GM21723 (cell line): ENCODE data around the gene PLIN5.

ENCODE experiments used
- ATAC-seq: cut with Tn5 transposase; IDR thresholded peaks from one replicate; pipeline ENCODE4 v1.9.1; 2021; ENCODE audit warnings: mild to moderate bottlenecking, moderate library complexity; ENCODE audit not compliant: unreplicated experiment

PLIN5 gene

DNA sequence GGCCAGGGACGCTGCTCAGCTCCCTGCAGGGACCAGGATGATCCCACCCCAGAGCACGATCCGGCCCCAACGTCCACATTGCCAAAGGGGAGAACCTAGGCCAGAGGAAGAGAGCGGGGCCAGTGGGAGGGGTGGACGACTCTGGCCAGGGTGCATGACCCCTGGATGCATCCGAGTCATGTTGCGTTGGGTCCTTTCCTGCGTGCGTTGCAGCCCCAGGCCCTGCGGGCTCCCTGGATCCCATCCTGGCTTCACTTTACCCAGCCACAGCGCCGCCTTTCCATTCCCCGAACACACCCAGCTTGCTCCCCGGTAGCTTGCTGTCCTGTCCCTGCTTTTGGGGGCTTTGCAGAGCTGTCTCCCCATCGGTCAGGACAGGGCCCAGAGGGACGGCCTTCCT lies 27.2 kb downstream of the PLIN5 start:
- ATAC-seq, result no peak

DNA sequence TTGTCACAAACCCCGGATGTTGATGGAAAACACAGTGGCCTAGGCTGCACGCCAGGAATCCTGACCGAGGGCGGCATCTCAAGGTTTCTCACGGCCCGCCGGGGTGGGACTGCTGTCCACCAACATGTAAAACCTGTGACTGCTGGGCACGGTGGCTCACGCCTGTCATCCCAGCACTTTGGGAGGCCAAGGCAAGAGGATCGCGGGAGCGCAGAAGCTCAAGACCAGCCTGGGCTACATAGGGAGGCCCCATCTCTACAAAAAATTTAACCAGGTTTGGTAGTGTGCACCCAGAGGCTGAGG lies 27.9 kb downstream of the PLIN5 start:
- no peak for ATAC-seq

DNA sequence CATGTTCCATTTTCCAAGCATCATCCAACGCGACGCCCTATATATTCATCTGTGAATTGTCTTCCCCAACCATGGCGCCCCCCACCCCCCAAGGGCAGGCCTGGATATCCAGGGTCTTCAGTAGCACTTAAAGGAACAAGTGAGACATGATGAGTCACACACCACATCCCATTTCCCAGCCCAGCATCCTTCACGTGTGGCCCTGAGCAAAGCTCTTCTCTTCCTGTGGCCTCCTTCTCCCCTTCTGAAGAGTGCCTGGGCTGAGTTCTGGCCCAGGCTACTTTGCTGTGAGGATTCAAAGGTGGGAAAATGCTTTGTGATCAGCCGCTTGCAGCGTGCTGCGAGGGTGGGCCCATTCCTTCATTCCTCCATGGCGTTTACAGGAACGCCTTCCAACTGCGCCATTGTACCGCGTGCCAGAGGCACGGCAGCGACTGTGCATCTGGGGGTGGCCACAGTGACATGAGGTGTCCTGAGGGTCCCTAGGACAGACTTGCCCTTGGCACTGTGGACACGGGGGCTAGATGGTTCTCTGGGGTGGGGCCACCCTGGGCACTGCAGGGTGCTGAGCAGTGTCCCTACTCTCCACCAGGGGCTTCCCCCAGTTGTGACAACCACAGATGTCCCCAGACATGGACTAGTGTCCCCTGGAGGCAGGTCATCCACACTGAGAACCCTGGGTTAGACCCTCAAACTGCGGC lies 28.4 kb downstream of the PLIN5 start:
- ATAC-seq, result no peak

DNA sequence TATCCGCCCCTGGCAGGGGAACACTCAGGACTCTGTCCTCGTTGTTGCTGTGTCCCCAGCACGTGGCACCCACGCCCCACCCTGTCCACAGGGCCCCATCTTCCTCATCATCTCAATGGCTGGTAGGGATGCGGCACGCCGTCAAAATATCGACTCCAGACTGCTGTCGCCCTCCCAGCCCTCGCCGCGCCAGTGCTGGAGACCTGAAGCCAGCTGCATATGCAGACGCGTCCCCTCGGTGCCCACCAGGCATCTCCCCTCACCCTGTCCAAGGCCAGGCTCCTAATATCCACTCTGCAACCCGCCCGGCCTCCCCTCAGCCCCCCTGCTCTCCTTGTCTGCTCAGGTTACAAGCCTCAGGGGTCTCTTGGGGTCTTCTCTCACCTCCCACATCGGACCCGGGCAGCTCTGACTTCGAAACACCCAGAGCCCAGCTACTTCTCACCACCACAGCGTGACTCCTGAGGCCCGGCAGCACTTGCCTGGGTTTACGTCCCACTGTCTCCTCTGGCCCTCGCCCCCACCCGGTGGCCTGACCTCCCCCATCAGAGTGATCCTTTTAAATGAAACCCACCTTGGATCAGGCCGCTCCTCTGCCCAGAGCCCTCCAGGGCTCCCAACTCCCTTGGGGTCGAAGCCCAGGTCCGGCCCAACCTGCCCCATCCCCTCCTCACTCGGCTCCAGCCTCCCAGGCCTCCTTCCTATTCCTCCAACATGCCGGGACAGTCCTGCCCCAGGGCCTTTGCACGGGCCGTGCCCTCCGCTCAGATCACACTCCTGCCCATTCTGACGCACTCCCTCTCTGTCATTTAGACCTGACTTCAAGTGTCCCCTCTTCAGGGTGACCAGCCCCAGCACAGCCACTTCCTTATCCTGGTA lies 29.2 kb downstream of the PLIN5 start:
- no peak for ATAC-seq

DNA sequence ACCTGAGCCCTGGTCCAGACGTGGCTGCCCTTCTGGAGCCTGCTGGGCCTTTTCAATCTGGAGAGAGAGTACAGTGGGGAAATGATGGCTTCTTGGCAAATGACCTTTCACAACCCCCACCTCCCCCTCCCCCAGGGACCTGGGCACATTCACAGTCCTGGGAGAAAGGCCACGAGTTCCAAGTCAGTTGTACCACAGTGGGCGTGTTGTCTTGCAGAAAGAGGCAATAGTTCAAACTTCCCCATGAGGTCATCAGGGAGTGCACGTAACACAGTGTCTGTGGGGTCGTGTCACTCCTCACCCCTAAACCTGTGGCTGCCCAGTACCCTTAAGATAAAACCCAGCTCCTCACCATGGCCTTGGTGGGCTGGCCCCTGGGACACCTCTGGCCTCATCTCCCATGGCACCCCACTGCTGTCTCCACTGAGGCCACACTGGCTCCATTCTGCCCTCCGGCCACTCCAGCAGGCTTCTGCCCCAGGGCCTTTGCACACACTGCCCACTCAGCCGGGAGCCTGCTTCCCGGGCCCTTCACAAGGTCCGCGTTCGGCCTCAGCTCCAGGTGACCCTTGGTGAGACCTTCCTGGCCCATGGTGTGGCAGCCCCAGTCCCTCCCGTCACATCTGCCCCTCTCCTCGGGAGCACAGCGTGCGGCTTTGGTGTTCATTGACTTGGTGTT lies 30.0 kb downstream of the PLIN5 start:
- ATAC-seq, result no peak

DNA sequence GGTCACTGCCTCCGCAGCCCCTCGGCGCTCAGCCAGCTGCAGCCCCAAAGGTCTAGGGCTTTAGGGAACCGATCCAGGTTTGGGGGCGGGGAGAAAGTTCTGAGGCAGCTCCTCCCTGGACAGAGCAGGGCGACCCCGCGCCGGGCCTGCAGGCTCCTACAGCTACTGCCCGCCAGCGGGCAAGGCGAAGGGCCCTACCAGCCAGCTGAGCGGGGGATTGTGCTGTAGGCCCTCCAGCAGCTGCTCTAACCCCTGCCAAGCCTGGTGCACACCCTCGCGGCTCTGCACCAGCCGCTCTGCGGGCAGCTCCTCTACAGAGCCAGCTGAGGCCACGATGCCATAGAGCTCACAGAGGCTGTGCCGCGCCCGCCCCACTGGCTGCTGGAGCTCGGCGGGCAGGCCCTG lies 30.7 kb downstream of the PLIN5 start:
- no peak for ATAC-seq

DNA sequence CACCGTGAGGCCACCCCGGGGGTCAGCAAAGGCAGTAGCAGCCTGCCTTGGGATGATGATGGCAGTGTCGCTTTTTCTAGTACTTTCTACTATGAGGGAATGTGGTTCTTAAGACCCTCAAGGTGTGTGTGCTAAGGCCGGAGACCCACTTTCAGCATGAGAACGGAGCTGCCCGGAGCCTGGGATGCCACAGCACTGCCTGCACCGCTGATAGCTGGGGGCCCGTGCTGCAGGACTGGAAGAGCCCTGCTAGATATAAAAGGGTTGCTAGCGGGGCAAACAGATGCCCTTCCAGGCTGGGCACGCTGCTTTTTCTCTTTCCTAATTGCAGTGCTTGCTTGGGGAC lies 31.2 kb downstream of the PLIN5 start:
- no peak for ATAC-seq

DNA sequence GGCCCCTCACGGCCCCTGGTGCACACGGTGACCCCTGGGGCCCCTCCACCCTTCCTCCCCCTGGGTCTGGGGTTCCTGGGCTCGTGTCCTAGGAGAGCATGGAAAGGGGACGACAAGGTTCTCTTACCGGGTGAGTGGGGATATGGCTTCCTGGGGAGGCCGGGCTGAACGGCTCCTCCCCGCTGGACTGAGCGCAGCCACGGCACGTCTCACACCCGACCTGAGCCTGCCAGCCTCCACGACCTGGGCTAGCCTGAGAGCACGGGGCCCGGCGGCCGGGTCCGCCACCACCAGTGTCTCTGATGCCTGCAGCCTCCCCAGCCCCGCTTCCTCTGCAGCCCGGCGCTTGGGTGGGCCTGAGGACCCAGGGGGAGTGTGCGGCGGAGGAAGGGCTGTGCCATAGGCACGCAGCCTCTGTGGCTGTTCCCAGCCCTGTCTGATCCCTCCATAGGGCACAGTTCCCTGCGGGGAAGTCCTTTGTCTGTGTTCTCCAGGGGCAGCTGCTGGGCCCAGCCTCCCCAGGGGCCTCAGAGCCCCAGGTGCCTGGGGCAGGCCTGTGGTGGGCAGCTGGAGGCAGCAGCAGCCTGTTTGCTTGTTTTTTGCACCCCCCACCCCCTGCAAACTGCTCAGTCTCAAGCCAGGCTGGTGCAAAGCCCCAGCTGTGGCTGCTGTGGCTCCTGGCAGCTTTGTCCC lies 31.7 kb downstream of the PLIN5 start:
- no peak for ATAC-seq

DNA sequence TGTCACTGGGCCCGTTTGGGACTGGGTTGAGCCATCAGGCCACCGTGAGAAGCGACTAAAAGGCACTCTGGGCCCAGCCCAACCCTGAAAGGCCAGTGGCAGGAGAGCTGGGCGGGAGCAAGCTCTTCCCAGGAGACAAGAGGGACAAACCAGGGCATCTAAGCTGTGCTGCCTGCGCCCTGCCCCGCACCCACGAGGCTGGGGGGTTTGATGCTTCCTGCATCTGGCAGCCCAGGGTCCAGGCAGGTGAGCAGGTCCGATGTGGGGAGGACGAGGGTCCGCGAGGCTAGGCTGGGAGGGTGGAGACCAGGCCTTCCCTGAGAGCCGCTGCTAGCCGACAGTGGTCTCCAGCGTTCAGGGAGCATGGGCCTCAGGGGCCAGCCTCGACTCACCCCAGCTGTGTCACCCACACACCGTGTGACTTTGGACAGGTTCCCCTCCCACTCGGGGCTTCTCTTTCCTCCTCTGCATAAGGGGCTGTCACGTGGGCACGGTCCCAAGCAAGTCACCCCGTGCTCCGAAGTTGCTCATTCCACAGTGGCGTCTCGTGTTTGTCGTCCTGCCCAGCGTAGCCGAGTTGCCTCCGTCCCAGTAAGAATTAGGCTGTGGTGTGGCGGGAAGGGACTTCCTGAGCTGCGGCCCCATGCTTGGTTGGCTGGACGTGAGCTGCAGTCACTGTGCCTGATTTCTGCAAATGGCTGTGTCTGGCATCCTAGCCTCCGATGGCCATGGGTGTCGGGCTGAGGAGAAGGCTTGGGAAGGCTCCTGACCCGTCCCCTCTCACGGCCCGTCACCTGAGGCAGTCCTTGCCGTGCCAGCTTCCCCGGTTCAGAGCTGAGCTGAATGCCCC lies 32.5 kb downstream of the PLIN5 start:
- ATAC-seq, result no peak

DNA sequence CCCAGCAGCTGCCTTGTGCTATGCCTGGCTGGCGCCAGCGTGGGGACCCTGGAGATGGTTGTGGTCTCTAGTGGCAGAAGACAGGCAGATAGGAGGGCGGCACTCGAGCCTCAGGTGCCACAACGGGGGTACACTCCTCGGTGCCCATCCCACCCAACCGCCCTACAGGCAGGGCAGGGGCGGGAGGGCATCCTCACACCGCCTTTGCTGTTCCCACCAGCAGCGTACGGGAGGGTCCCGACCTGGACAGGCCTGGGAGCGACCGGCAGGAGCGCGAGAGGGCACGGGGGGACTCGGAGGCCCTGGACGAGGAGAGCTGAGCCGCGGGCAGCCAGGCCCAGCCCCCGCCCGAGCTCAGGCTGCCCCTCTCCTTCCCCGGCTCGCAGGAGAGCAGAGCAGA lies 33.3 kb downstream of the PLIN5 start:
- no peak for ATAC-seq

DNA sequence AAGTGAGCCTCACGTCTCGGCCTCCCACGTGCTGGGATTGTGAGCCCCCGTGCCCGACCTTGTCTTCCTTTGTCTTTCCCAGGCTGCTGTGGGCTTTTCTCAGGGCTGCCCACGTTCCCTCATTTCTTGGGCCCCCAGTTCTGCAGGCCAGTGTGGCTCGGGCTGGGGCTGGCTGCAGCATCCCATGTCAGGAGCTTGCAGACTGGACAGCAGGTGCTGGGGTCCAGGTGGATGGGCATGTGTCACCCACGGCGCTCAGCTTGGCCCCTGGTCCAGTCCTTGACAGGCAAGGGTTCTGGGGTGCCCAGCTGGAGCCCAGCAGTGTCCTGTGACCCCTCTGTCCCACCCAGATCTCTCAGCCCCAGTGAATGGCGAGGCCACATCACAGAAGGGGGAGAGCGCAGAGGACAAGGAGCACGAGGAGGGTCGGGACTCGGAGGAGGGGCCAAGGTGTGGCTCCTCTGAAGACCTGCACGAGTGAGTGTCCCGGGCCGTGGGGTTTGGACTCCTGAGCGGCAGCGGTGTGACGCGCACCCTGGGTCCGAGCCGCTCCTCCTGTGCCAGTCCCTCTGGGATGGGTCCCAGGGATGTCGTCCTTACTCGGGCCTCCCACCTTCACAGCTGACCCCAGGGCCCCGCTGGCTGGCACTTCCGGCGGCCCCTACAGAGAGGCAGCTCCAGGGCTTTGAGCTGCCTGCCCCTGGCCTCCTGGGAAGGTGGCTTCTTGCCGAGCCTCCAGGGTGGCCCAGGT lies 34.0 kb downstream of the PLIN5 start:
- ATAC-seq, result no peak

DNA sequence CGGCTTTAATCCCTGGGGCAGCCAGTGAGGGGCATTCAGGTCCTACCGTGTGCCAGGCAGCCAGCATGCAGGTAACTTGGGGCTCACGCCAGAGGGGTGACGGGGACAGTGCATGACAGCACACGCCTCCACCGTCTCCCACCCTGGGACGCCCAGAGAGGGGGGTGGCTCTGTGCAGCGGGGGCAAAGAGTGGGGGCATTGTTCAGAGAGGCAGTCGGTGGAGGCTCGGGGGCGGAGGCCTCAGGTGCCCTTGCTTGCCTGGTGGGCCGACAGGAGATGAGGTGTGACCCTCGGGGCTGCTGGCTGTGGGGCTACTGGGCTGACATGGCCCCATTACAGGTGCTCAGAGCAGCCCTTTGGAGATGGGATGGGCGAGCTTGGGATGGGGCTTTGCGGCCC lies 35.2 kb downstream of the PLIN5 start:
- no peak for ATAC-seq

DNA sequence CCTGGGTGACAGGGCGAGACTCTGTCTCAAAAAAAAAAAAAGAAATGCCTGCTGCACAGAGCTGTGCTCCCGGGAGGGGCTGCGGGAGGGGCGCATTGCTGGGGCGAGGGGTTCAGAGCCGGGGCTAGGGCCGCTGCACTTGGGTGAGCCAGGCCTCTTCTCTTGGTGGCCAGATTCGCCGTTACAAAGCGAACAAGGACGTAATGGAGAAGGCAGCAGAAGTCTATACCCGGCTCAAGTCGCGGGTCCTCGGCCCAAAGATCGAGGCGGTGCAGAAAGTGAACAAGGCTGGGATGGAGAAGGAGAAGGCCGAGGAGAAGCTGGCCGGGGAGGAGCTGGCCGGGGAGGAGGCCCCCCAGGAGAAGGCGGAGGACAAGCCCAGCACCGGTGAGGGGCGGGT lies 35.7 kb downstream of the PLIN5 start:
- no peak for ATAC-seq

DNA sequence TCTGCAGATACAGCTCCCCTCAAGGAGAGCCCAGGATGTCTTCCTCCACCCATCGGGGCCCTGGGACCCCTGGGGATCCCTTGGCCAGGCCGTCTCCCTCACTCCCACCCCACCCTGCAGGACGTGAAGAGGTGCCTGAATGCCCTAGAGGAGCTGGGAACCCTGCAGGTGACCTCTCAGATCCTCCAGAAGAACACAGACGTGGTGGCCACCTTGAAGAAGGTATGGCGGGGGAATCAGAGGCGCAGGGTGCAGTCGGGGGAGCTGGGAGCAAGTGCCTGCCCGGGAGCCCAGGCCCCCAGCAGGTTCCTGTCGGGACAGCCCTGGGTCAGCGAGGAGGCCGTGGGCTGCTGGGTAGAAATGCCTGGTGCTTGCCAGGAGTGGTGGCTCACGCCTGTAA lies 36.3 kb downstream of the PLIN5 start:
- ATAC-seq, result no peak

DNA sequence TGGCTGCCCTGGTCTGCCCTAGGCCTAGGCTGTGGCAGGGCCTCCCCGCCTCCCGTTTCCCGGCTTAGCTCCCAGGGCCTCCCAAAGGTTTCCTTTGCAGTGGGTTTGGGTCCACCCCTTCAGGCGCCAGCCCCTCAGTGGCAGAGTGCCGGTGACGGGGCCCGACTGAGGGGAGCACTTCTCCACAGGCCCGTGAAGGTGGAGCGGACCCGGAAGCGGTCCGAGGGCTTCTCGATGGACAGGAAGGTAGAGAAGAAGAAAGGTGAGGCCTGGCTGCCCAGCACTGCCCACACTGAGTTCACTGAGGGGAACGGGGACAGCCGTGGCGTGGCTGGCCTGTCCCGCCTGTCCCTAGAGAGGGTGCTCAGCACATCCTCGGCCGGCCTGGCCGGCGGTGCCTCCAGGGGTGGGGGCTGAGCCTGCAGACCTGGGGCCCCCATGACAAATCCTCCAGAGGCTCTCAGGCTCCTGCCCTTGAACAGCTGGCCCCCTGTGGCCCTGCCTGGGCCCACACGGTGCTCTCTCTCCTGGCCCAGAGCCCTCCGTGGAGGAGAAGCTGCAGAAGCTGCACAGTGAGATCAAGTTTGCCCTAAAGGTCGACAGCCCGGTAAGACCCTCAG lies 37.1 kb downstream of the PLIN5 start:
- ATAC-seq, result no peak

DNA sequence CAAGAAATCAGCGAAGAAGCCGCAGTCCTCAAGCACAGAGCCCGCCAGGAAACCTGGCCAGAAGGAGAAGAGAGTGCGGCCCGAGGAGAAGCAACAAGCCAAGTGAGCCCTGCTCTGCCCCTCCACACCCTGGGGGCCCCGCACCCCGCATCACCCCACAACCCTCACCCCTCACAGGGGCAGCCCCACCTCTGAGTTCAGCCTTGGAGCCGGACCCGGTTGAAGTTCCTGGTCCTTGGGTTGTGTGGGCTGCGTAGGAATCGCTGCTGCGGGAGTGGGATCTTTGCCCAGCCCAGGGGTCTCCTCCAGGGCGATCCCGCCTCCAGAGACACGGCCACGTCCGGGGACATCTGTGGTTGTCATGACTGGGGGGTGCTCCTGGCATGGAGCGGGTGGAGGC lies 38.7 kb downstream of the PLIN5 start:
- no peak for ATAC-seq

DNA sequence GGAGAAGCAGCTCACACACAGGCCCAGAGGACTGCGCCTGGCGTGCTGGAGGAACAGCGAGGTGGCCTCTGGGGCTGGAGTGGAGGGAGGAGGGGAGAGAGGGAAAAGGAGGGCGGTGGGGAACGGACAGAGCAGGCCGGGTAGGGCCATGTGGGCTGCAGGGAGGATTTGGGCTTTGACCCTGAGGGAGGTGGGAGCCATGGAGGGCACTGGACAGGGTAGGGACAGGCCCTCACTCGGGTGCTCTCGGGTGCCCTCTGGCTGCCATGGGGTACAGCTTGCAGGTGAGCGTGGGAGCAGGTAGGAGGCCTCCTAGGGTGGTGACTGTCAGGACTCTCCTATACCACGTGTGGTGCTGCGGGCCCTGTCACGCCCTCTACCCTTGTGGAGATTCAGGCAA lies 39.6 kb downstream of the PLIN5 start:
- no peak for ATAC-seq

DNA sequence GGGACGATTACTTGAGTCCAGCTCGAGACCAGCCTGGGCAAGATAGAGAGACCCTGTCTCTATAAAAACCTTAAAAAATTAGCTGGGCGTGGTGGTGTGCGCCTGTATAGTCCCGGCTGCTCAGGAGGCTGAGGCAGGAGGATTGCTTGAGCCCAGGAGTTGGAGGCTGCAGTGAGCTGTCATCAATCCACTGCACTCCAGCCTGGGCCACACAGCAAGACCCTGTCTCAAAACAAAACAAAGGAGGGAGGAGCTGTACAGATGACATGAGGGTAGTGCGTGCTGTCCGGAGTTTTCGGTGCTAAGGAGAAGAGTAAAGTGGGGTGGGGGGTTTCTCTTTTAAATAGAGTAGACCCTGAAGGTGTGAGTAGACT lies 40.3 kb downstream of the PLIN5 start:
- ATAC-seq, result no peak

DNA sequence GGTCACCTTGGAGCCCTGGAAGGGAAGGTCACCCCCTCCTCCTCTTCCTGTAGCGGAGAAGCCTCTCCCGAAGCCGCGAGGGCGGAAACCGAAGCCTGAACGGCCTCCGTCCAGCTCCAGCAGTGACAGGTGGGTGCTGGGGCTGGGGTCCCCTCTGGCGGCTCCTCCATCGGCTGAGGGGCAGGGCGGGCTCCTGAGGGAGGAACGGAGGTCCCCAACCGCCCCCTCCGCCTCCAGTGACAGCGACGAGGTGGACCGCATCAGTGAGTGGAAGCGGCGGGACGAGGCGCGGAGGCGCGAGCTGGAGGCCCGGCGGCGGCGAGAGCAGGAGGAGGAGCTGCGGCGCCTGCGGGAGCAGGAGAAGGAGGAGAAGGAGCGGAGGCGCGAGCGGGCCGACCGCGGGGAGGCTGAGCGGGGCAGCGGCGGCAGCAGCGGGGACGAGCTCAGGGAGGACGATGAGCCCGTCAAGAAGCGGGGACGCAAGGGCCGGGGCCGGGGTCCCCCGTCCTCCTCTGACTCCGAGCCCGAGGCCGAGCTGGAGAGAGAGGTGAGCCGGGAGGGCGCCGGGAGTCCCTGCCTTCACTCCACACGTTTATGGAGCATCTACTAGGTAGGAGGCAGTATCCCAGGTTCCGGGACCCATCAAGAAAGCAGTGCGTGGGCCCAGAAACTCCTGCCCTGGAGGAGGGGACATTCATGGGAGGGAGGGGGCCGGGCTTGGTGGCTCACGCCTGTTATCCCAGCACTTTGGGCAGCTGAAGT lies 40.9 kb downstream of the PLIN5 start:
- ATAC-seq, result no peak
